GM19099 (cell line): ENCODE data around the gene GLOD4.

Experiments used
- POLR2A ChIP-seq: IDR thresholded peaks from 3 replicates; pipeline ENCODE4 v1.6.1; 2011; ENCODE audit warnings: low read depth; ENCODE audit not compliant: insufficient read length; ENCODE audit errors: extremely low read depth

The GLOD4 gene

GRCh38 chr17:804541-805435 lies 22.7 kb upstream of the GLOD4 start:
- TF ChIP-seq POLR2A: no peak

DNA sequence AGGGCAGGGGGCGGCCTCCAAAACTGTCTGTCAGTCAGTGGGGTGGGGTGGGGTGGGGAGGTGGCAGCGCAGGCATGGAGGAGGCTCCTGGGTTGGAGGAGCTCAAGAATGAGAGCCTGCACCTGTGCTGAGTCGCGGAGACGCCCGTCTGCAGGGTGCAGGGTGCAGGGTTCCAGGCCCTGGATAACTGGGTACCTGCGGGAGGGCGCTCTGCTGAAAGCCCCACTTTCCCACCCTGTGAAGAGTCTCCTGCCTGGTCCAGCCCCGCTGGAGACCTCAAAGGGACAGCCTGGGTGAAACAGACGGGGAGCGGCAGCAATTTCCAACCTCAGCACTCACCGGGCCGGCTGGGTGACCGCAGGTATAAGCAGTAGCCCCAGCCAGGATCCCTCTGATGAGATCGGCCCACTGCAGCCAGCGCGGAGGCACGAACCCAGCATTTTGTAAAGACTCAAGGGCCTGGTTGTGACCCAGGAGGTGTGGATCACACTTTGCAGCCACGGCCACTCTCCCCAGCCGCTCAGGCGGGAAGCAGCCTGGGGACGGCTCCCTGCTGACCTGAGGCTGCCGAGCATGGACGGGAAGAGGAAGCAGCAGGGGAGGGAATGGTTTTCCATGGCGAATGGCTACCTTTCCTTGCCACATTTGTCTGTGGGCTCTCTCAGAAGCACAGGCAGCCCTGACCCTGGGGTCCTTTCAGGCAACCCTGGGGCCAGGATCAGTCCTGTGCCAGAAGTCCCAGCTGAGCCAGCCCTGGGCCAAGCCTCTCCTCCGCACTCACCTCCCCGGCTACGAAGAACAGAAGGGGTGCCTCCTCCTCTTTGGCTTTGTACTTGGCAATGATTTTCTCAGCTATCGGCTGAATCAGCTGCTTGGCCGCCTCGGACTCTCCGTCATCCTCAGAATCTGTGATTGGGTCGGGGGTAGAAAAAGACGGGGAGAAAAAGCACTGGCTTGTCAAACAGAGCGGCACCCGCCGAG lies 21.1 kb upstream of the GLOD4 start:
- TF ChIP-seq POLR2A: no peak

- no peak for TF ChIP-seq POLR2A
Measured at GRCh38 chr17:802481-802880, 20.4 kb upstream of the GLOD4 start.

DNA sequence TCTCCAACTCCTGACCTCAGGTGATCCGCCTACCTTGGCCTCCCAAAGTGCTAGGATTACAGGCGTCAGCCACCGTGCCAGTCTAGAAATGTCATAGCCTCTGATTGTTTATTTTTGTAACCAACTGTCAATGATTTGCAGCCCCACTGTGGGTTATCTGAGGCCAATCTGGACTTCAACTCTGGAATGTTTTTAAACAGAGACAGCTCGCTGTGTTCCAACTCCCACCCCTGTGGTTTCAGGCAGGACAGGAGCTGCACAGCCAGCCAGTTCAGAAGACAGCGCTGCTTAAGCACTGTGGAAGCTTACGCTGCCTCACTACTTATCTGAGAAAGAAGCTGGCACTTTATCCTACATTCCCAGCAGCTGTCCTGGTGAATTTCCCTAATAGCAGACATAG lies 19.6 kb upstream of the GLOD4 start:
- no peak for TF ChIP-seq POLR2A

GRCh38 chr17:800446-801242 lies 18.6 kb upstream of the GLOD4 start:
- TF ChIP-seq POLR2A: no peak

- no peak for TF ChIP-seq POLR2A
Measured at GRCh38 chr17:799261-799660, 17.2 kb upstream of the GLOD4 start.

DNA sequence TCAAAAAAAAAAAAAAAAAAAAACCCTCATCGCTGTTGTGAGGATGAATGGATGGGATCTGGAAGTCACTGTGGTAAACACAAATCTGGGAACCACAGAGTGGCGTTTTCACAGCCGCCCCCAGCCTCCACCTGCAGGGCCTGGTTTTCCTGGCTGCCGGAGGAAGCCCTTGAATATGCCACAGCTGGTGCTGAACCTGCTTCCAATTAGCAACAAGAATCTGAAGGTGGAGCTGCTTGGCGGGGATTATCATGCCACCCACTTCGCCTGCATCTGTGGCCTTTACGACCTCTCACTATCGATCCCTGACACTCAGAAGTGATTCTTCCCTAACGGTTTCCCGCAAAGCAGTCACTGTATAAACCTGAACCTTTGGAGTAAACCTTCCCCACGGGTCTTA lies 16.2 kb upstream of the GLOD4 start:
- TF ChIP-seq POLR2A: no peak

- no peak for TF ChIP-seq POLR2A
Measured at GRCh38 chr17:797236-797840, 15.3 kb upstream of the GLOD4 start.

- no peak for TF ChIP-seq POLR2A
Measured at GRCh38 chr17:796609-797008, 14.5 kb upstream of the GLOD4 start.

- TF ChIP-seq POLR2A: no peak
Measured at GRCh38 chr17:795721-796120, 13.6 kb upstream of the GLOD4 start.

GRCh38 chr17:795276-795675 lies 13.2 kb upstream of the GLOD4 start:
- TF ChIP-seq POLR2A: no peak

DNA sequence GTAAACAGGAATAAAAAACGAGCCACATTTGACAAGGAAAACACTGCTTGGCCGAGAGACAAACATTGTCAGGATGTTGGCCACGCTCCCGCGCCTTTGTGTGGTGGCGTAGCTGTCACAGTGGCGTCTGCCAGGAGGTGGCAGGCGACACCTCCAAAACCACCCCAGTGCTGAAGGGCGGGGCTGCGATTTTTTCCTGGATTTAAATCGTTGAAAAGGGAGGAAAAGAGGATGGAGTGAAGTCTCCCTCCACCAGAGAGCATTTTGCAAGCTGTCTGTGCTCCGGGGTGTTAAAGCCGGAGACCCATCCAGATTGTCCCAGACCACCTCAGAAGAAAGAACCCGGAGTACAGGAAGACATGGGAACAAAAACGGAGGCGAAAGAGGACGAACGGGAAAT lies 12.8 kb upstream of the GLOD4 start:
- no peak for TF ChIP-seq POLR2A

DNA sequence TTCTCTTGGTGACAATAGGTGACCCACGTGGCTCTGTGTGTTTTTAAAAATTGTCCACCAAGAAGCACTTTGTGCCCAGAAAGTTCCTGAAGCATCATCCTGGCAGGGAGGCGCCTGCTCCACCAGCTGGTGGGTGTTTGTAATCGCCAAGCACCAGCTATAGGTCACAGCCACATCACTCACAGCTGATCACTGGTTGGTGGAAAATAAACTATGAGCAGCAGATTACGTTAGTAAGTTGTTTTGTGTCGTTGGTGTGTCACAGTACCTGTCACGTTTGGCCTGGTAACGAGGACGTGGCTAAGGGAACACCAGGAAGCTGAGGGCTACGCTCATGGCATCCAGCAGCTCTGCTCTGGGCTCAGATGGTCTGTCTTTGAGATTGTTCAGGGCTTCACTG lies 10.2 kb upstream of the GLOD4 start:
- TF ChIP-seq POLR2A: no peak

DNA sequence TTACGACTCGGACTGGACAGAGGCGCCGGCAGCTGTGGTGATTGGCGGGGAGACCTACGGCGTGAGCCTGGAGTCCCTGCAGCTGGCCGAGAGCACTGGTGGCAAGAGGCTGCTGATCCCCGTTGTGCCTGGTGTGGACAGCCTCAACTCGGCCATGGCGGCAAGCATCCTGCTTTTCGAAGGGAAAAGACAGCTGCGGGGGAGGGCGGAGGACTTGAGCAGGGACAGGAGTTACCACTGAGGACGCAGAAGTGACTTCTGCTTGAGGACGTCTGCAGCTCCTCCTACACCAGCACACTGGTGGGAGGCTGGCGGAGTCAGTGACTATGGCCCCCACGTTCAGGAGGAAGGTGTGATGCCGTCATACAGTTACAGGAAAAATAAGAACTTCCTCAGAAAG lies 9.7 kb upstream of the GLOD4 start:
- TF ChIP-seq POLR2A: no peak
